ENCODE data around the gene RAB33A.

Gene RAB33A

GRCh38 chrX:130171446-130172126 lies at the start of gene RAB33A:
Gene RAB33A, plus strand, starts transcription at chrX:130171962. Its CDS starts 101 bp downstream, at chrX:130172063.
- no peaks in the 10 kb centered on the region for H3K9me3 ChIP-seq (ENCODE audit: control insufficient read depth in 1 of 2, low read length in 2 of 2)
- H3K4me1 ChIP-seq (ENCODE audit: control insufficient read depth in 1 of 2, insufficient read depth in 2 of 2, low read length in 2 of 2): peaks cover 0 to 11% of the 10 kb centered on the region in 2 donors
- no peaks in the 10 kb centered on the region for H3K36me3 ChIP-seq (ENCODE audit: control insufficient read depth in 1 of 2, insufficient read depth in 2 of 2, low read length in 2 of 2)
- H3K4me3 ChIP-seq (ENCODE audit: low read depth in 1 of 2, low read length in 2 of 2): peak within 1 kb of the TSS; percentile 44 to 71
- no peak within 1 kb of the TSS for H3K27ac ChIP-seq (ENCODE audit: low read length)
- no peaks in the 10 kb centered on the region for H3K27me3 ChIP-seq (ENCODE audit: low read depth, low read length)

DNA sequence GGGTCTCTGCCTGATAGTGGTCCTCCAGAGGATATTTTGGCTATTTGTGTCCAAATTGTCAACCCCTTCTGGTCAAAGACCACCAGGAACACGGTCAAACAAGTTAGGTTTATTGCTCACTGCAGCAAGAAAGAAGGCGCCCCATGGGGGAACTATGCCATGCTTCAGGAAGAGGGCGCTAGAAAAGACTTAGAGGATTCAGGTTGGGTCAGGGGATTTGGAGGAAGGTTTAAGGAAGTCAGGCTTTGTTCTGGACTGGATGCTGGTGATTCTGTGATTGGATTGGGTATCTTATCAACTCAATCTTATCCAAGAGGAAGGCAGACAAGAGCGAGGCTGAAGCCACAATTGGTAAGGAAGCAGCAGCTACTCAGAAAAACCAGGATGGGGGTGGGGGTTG lies 47.2 kb upstream of the RAB33A start:
- peaks cover 3 to 19% of the 10 kb centered on the region in 2 donors for H3K36me3 ChIP-seq (ENCODE audit: control insufficient read depth in 1 of 2, insufficient read depth in 2 of 2, low read length in 2 of 2)
- no peak overlapping the region for H3K27ac ChIP-seq (ENCODE audit: low read length)
- H3K4me3 ChIP-seq (ENCODE audit: low read depth in 1 of 2, low read length in 2 of 2): no peak overlapping the region
- H3K27me3 ChIP-seq (ENCODE audit: low read depth, low read length): no peaks in the 10 kb centered on the region
- H3K9me3 ChIP-seq (ENCODE audit: control insufficient read depth in 1 of 2, low read length in 2 of 2): no peaks in the 10 kb centered on the region
- peaks cover 0 to 4% of the 10 kb centered on the region in 2 donors for H3K4me1 ChIP-seq (ENCODE audit: control insufficient read depth in 1 of 2, insufficient read depth in 2 of 2, low read length in 2 of 2)

DNA sequence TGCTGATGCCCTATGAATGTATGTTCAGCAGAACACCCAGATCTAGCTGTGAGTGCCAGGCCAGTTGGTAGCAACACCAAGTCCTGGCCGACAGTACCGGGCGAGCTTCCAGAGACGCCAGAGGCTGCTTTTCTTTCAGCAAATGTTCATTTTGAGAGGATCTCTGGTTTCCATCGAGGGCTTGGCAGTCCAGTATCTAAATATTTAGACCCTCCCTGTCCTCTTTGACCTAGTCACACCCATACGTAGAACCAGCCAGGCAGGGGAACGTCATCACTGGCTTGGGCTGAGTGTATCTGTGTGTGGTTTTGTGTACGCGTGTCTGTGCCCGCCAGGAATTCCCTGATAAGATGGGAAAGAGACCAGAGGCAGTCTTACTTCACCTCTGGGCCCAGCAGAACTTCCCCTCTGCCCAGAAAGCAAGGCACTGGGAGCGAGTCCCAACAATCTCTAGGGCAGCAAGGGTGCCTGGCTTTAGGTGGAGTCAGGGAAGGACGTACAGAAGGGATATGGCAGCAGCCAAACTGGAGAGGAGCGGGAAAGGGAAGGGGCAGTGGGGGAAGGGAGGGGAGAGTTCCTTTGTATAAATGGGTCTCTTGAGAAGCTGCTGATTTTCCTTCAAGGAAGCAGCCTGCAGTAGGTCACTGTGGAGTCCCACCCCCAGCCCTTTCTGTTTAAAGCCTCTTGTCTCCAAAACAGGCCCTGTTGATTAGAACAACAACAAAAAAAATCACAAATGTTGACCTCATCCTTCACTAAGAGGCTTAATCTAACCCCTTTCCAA lies 46.5 kb upstream of the RAB33A start:
- no peak overlapping the region for H3K4me3 ChIP-seq (ENCODE audit: low read depth in 1 of 2, low read length in 2 of 2)
- peaks cover 7 to 24% of the 10 kb centered on the region in 2 donors for H3K36me3 ChIP-seq (ENCODE audit: control insufficient read depth in 1 of 2, insufficient read depth in 2 of 2, low read length in 2 of 2)
- H3K9me3 ChIP-seq (ENCODE audit: control insufficient read depth in 1 of 2, low read length in 2 of 2): no peaks in the 10 kb centered on the region
- peaks cover 0 to 4% of the 10 kb centered on the region in 2 donors for H3K4me1 ChIP-seq (ENCODE audit: control insufficient read depth in 1 of 2, insufficient read depth in 2 of 2, low read length in 2 of 2)
- H3K27me3 ChIP-seq (ENCODE audit: low read depth, low read length): no peaks in the 10 kb centered on the region
- peak overlapping the region; percentile 45 for H3K27ac ChIP-seq (ENCODE audit: low read length)

GRCh38 chrX:130130990-130131389 lies 40.8 kb upstream of the RAB33A start:
- no peaks in the 10 kb centered on the region for H3K27me3 ChIP-seq (ENCODE audit: low read depth, low read length)
- no peaks in the 10 kb centered on the region for H3K9me3 ChIP-seq (ENCODE audit: control insufficient read depth in 1 of 2, low read length in 2 of 2)
- H3K4me1 ChIP-seq (ENCODE audit: control insufficient read depth in 1 of 2, insufficient read depth in 2 of 2, low read length in 2 of 2): no peaks in the 10 kb centered on the region
- H3K36me3 ChIP-seq (ENCODE audit: control insufficient read depth in 1 of 2, insufficient read depth in 2 of 2, low read length in 2 of 2): peaks cover 35 to 46% of the 10 kb centered on the region in 2 donors
- H3K4me3 ChIP-seq (ENCODE audit: low read depth in 1 of 2, low read length in 2 of 2): no peak overlapping the region
- no peak overlapping the region for H3K27ac ChIP-seq (ENCODE audit: low read length)

DNA sequence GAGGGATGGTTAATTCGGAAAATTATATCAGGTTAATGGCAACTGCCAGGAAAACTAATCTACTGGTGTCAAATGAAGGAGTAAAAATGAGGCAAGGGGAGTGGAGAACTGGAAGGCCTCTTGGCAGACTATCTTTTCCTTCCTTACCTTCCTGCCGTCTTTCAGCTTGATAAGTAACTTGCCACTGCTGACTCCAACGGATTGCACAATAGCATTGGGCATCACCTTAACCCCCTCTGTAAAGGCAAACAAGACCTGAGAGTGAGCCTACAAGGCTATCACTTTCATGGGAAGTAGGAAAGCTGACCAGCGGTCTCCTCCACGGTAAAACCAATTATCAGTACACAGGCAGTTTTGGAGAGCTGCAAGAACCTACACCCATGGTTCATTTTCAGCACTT lies 35.3 kb upstream of the RAB33A start:
- peaks cover 31 to 38% of the 10 kb centered on the region in 2 donors for H3K36me3 ChIP-seq (ENCODE audit: control insufficient read depth in 1 of 2, insufficient read depth in 2 of 2, low read length in 2 of 2)

GRCh38 chrX:130136961-130137360 lies 34.8 kb upstream of the RAB33A start:
- no peaks in the 10 kb centered on the region for H3K4me1 ChIP-seq (ENCODE audit: control insufficient read depth in 1 of 2, insufficient read depth in 2 of 2, low read length in 2 of 2)
- H3K27ac ChIP-seq (ENCODE audit: low read length): no peak overlapping the region
- no peak overlapping the region for H3K4me3 ChIP-seq (ENCODE audit: low read depth in 1 of 2, low read length in 2 of 2)
- H3K36me3 ChIP-seq (ENCODE audit: control insufficient read depth in 1 of 2, insufficient read depth in 2 of 2, low read length in 2 of 2): peaks cover 29 to 38% of the 10 kb centered on the region in 2 donors
- no peaks in the 10 kb centered on the region for H3K27me3 ChIP-seq (ENCODE audit: low read depth, low read length)
- H3K9me3 ChIP-seq (ENCODE audit: control insufficient read depth in 1 of 2, low read length in 2 of 2): no peaks in the 10 kb centered on the region

More for the DNA sequence above, 35.3 kb upstream of the RAB33A start:
- H3K27ac ChIP-seq (ENCODE audit: low read length): no peak overlapping the region
- no peaks in the 10 kb centered on the region for H3K9me3 ChIP-seq (ENCODE audit: control insufficient read depth in 1 of 2, low read length in 2 of 2)
- H3K27me3 ChIP-seq (ENCODE audit: low read depth, low read length): no peaks in the 10 kb centered on the region
- no peak overlapping the region for H3K4me3 ChIP-seq (ENCODE audit: low read depth in 1 of 2, low read length in 2 of 2)
- no peaks in the 10 kb centered on the region for H3K4me1 ChIP-seq (ENCODE audit: control insufficient read depth in 1 of 2, insufficient read depth in 2 of 2, low read length in 2 of 2)

- Histone ChIP-seq H3K36me3 (ENCODE audit: control insufficient read depth in 1 of 2, insufficient read depth in 2 of 2, low read length in 2 of 2) (peaks cover 32 to 35% of the 10 kb centered on the region in 2 donors), H3K4me1 (ENCODE audit: control insufficient read depth in 1 of 2, insufficient read depth in 2 of 2, low read length in 2 of 2) (no peaks in the 10 kb centered on the region), H3K27ac (ENCODE audit: low read length) (no peak overlapping the region), H3K9me3 (ENCODE audit: control insufficient read depth in 1 of 2, low read length in 2 of 2) (no peaks in the 10 kb centered on the region), H3K27me3 (ENCODE audit: low read depth, low read length) (no peaks in the 10 kb centered on the region), H3K4me3 (ENCODE audit: low read depth in 1 of 2, low read length in 2 of 2) (no peak overlapping the region)
Observed at GRCh38 chrX:130139474-130140201, 32.1 kb upstream of the RAB33A start.

DNA sequence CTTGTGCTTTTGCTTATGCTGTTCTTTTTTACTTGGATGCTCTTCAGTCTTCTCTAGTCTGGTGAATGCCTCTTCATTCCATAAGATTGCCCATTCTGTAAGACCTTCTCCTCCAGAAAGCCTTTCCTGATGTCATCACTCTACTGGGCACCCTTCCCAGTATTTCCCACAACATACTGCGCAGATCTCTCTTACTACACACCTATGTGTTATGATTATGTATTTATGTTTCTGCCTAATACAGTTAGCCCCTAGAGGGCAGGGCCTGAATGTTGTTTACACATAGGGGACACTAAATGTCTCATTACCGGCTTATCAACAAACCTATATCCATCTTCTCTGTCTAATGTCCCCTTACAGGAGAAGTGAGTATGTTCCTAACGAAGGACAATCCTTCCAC lies 27.3 kb upstream of the RAB33A start:
- no peaks in the 10 kb centered on the region for H3K27me3 ChIP-seq (ENCODE audit: low read depth, low read length)
- H3K9me3 ChIP-seq (ENCODE audit: control insufficient read depth in 1 of 2, low read length in 2 of 2): no peaks in the 10 kb centered on the region
- no peak overlapping the region for H3K4me3 ChIP-seq (ENCODE audit: low read depth in 1 of 2, low read length in 2 of 2)
- H3K4me1 ChIP-seq (ENCODE audit: control insufficient read depth in 1 of 2, insufficient read depth in 2 of 2, low read length in 2 of 2): no peaks in the 10 kb centered on the region
- H3K36me3 ChIP-seq (ENCODE audit: control insufficient read depth in 1 of 2, insufficient read depth in 2 of 2, low read length in 2 of 2): peaks cover 21 to 34% of the 10 kb centered on the region in 2 donors
- H3K27ac ChIP-seq (ENCODE audit: low read length): no peak overlapping the region

GRCh38 chrX:130145123-130145522 lies 26.6 kb upstream of the RAB33A start:
- Histone ChIP-seq H3K36me3 (ENCODE audit: control insufficient read depth in 1 of 2, insufficient read depth in 2 of 2, low read length in 2 of 2) (peaks cover 21 to 29% of the 10 kb centered on the region in 2 donors), H3K4me3 (ENCODE audit: low read depth in 1 of 2, low read length in 2 of 2) (no peak overlapping the region), H3K27ac (ENCODE audit: low read length) (no peak overlapping the region)

DNA sequence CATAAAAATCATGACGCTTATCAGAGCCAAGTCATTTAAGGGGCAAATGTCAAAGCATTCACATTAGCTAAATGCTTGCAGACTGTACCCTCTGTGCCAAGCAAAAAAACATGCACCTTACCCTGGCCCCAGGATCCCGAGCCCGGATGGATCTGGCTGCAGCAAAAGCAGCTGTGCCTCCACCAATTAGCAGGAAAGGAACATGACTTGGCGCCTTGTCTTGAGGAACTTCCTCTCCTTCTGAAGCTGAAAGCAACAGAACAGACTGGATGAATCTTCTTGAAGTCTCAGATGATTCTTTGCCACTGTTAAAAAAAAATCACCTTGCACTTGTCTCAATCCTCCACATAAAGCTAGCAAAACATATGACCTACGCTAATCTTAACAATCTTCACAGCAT lies 24.1 kb upstream of the RAB33A start:
- no peak overlapping the region for H3K27ac ChIP-seq (ENCODE audit: low read length)
- H3K27me3 ChIP-seq (ENCODE audit: low read depth, low read length): no peaks in the 10 kb centered on the region
- no peaks in the 10 kb centered on the region for H3K4me1 ChIP-seq (ENCODE audit: control insufficient read depth in 1 of 2, insufficient read depth in 2 of 2, low read length in 2 of 2)
- peaks cover 21 to 24% of the 10 kb centered on the region in 2 donors for H3K36me3 ChIP-seq (ENCODE audit: control insufficient read depth in 1 of 2, insufficient read depth in 2 of 2, low read length in 2 of 2)
- no peak overlapping the region for H3K4me3 ChIP-seq (ENCODE audit: low read depth in 1 of 2, low read length in 2 of 2)
- H3K9me3 ChIP-seq (ENCODE audit: control insufficient read depth in 1 of 2, low read length in 2 of 2): no peaks in the 10 kb centered on the region

More at GRCh38 chrX:130145123-130145522, 26.6 kb upstream of the RAB33A start:
- Histone ChIP-seq H3K9me3 (ENCODE audit: control insufficient read depth in 1 of 2, low read length in 2 of 2) (no peaks in the 10 kb centered on the region), H3K4me1 (ENCODE audit: control insufficient read depth in 1 of 2, insufficient read depth in 2 of 2, low read length in 2 of 2) (no peaks in the 10 kb centered on the region), H3K27me3 (ENCODE audit: low read depth, low read length) (no peaks in the 10 kb centered on the region)

DNA sequence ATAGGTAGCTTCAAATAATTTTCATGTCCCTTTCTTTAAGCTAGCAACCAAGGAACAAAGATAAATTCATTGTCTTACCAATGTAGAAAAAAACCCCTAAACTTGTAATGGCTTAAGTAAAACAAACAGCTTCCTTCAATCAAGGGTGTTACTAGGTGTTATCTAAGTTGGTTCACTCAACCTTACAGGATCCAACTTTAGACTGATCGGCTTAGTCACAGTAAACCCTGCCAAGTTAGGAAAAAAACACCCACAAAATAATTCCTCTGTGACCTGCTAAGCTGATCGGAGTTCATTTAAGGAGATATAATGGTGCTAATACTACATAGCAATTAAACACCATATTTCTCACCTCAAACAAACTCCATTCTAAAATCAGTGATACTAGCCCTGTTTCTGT lies 16.2 kb upstream of the RAB33A start:
- peaks cover 0 to 3% of the 10 kb centered on the region in 2 donors for H3K36me3 ChIP-seq (ENCODE audit: control insufficient read depth in 1 of 2, insufficient read depth in 2 of 2, low read length in 2 of 2)
- H3K27me3 ChIP-seq (ENCODE audit: low read depth, low read length): no peaks in the 10 kb centered on the region
- no peaks in the 10 kb centered on the region for H3K9me3 ChIP-seq (ENCODE audit: control insufficient read depth in 1 of 2, low read length in 2 of 2)
- no peak overlapping the region for H3K27ac ChIP-seq (ENCODE audit: low read length)
- H3K4me3 ChIP-seq (ENCODE audit: low read depth in 1 of 2, low read length in 2 of 2): no peak overlapping the region
- H3K4me1 ChIP-seq (ENCODE audit: control insufficient read depth in 1 of 2, insufficient read depth in 2 of 2, low read length in 2 of 2): no peaks in the 10 kb centered on the region
